A673 (cell line): ENCODE results near the gene RITA1.
"Not testable (repeated sequence)": the region's sequence is repeated elsewhere in the genome, so short reads cannot be mapped to it uniquely, and the experiment has no call there.

Experiments
- CTCF ChIP-seq: fragments of 300-800, 200-600 bp; sonication (generic); conservative IDR thresholded peaks from 2 replicates; pipeline ENCODE4 v1.5.1; 2017; ENCODE audit warnings: low read depth, mild to moderate bottlenecking, antibody characterized with exemption, low read length, moderate library complexity, mixed read lengths
- EZH2 ChIP-seq: fragments of 200-600 bp; sonication (generic); IDR thresholded peaks from 2 replicates; pipeline ENCODE4 v1.6.1; 2017; ENCODE audit warnings: borderline replicate concordance, low read depth, mild to moderate bottlenecking, mixed read lengths, antibody characterized with exemption, low read length; ENCODE audit not compliant: poor library complexity, severe bottlenecking

DNA sequence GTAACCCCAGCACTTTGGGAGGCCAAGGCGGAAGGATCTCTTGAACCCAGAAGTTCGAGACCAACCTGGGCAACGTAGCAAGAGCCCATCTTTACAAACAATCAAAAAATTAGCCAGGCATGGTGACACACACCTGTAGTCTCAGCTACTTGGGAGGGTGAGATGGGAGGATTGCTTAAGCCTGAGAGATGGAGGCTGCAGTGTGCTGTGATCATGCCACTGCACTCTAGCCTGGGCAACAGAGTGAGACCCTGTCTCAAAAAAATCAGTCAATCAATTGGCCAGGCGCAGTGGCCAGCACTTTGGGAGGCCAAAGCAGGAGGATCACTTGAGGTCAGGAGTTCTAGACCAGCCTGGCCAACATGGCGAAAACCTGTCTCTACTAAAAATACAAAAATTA lies 21.3 kb downstream of the RITA1 start:
- TF ChIP-seq CTCF, EZH2: not testable (repeated sequence)
